Right lobe of liver (tissue), 4 donors: ENCODE results near the gene MCM7.

ENCODE experiments used
- CTCF ChIP-seq, 4 donors: fragments of 200-600 bp in 3 of 4; fragments of 450-650 bp in 1 of 4; IDR thresholded peaks; one replicate each; pipeline versions ENCODE4 v1.5.1 to v1.8.0; 2016 to 2022; ENCODE audit warnings: antibody characterized with exemption in 4 of 4, mild to moderate bottlenecking in 2 of 4
- POLR2A ChIP-seq: fragments of 450-650 bp; IDR thresholded peaks from one replicate; pipeline ENCODE4 v1.6.1; 2017; ENCODE audit warnings: antibody characterized with exemption, mild to moderate bottlenecking
- donor health status: DM: no; HTN: no; CAD: no.
- donor health status: DM: no; HTN: no; CAD: no.
- donor health status: DM: no; HTN: yes; CAD: no.

GRCh38 chr7:100072462-100072861 is 28.7 kb downstream of the MCM7 start:
- TF ChIP-seq CTCF (IDR thresholded peaks at IDR 0.05) (no peak), POLR2A (no peak)
